ENCODE results near the gene TINAGL1.

DNA sequence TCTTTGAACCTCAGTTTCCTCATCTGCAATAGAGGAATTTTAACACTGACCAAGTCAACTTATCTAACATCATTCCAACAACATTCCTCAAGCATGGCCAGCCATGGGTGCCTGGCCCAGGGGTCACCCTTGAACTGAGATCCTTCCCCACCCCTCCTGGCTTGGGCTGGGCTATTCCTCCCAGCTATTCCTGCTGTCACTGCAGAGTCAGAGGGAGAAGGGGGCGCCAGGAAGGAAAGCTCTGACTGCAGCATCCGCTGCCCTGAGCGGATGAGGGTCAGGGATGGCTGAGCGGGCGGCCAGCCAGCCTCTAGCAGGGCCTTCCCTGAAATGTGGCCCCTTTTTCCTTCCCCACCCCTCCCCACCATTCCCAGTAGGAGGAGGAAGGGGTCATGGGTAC lies 3.1 kb downstream of the TINAGL1 start:
- TF ChIP-seq, protein P1, sequence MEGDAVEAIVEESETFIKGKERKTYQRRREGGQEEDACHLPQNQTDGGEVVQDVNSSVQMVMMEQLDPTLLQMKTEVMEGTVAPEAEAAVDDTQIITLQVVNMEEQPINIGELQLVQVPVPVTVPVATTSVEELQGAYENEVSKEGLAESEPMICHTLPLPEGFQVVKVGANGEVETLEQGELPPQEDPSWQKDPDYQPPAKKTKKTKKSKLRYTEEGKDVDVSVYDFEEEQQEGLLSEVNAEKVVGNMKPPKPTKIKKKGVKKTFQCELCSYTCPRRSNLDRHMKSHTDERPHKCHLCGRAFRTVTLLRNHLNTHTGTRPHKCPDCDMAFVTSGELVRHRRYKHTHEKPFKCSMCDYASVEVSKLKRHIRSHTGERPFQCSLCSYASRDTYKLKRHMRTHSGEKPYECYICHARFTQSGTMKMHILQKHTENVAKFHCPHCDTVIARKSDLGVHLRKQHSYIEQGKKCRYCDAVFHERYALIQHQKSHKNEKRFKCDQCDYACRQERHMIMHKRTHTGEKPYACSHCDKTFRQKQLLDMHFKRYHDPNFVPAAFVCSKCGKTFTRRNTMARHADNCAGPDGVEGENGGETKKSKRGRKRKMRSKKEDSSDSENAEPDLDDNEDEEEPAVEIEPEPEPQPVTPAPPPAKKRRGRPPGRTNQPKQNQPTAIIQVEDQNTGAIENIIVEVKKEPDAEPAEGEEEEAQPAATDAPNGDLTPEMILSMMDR (IDR thresholded peaks at IDR 0.05), result no peak
- no peak for TF ChIP-seq POLR2A (IDR thresholded peaks at IDR 0.05)
- TF ChIP-seq EP300 (IDR thresholded peaks at IDR 0.05), result no peak
